DOHH2 (cell line): ENCODE results near the gene VCX3B.
"Not testable (repeated sequence)": the region's sequence is repeated elsewhere in the genome, so short reads cannot be mapped to it uniquely, and the experiment has no call there.

Experiments used
- H3F3A ChIP-seq: fragments of 200-600 bp; sonication (generic), shearing (Covaris generic); 2 replicates; pipeline ENCODE4 v1.6.0; 2016; ENCODE audit warnings: antibody characterized with exemption, mild to moderate bottlenecking; ENCODE audit not compliant: control insufficient read depth, insufficient read depth
- H3K27ac ChIP-seq: fragments of 200-600 bp; sonication (generic); 2 replicates; pipeline ENCODE4 v1.5.1; 2014; ENCODE audit warnings: low read depth, mild to moderate bottlenecking, low read length, moderate library complexity
- H3K27me3 ChIP-seq: fragments of 200-600 bp; sonication (generic); 2 replicates; pipeline ENCODE4 v1.6.1; 2014; ENCODE audit warnings: mild to moderate bottlenecking, low read length, mixed read lengths; ENCODE audit not compliant: control insufficient read depth
- H3K36me3 ChIP-seq: fragments of 200-600 bp; sonication (generic); 2 replicates; pipeline ENCODE4 v1.6.1; 2014; ENCODE audit warnings: mild to moderate bottlenecking, low read length, moderate library complexity, mixed read lengths; ENCODE audit not compliant: control insufficient read depth
- H3K4me1 ChIP-seq: fragments of 200-600 bp; sonication (generic); 2 replicates; pipeline ENCODE4 v1.6.1; 2014; ENCODE audit warnings: mild to moderate bottlenecking, low read length, mixed read lengths; ENCODE audit not compliant: control insufficient read depth
- H3K4me2 ChIP-seq: fragments of 200-600 bp; sonication (generic); 2 replicates; pipeline ENCODE4 v1.6.0; 2014; ENCODE audit warnings: mild to moderate bottlenecking, low read length, moderate library complexity
- H3K4me3 ChIP-seq: fragments of 200-600 bp; sonication (generic); 2 replicates; pipeline ENCODE4 v1.5.1; 2014; ENCODE audit warnings: mild to moderate bottlenecking, low read length, mixed read lengths
- H3K79me2 ChIP-seq: fragments of 200-600 bp; sonication (generic); 2 replicates; pipeline ENCODE4 v1.6.1; 2014; ENCODE audit warnings: mild to moderate bottlenecking, low read length, mixed read lengths; ENCODE audit not compliant: control insufficient read depth
- H3K9me2 ChIP-seq: fragments of 200-600 bp; sonication (generic); replicated peaks from 2 replicates; pipeline ENCODE4 v1.6.1; 2014; ENCODE audit warnings: mild to moderate bottlenecking, low read length, mixed read lengths; ENCODE audit not compliant: control insufficient read depth
- H3K9me3 ChIP-seq: fragments of 200-600 bp; sonication (generic); 2 replicates; pipeline ENCODE4 v1.6.1; 2014; ENCODE audit warnings: antibody characterized with exemption, low read length, mixed read lengths; ENCODE audit not compliant: control insufficient read depth, insufficient read depth
- H4K20me1 ChIP-seq: fragments of 200-600 bp; sonication (generic); 2 replicates; pipeline ENCODE4 v1.6.0; 2014; ENCODE audit warnings: low read depth, mild to moderate bottlenecking, antibody characterized with exemption, low read length, moderate library complexity; ENCODE audit not compliant: control insufficient read depth, insufficient read depth
- CTCF ChIP-seq: fragments of 200-600 bp; sonication (generic); IDR thresholded peaks from one replicate; pipeline ENCODE4 v1.5.1; 2014; ENCODE audit warnings: antibody characterized with exemption, mild to moderate bottlenecking, low read depth, low read length; ENCODE audit not compliant: poor library complexity, severe bottlenecking
- EZH2phosphoT487 ChIP-seq: fragments of 200-600 bp; sonication (generic); IDR thresholded peaks from 2 replicates; pipeline ENCODE4 v1.6.1; 2017; ENCODE audit warnings: borderline replicate concordance, mild to moderate bottlenecking, antibody characterized with exemption, low read length, moderate library complexity, mixed read lengths

Gene VCX3B

GRCh38 chrX:8484360-8484949, 19.8 kb downstream of the VCX3B start:
- no peaks in the 10 kb centered on the region for H4K20me1 ChIP-seq
- no peak overlapping the region for H3K4me3 ChIP-seq
- no peak overlapping the region for H3K4me2 ChIP-seq
- H3K27ac ChIP-seq, result no peak overlapping the region
- H3F3A ChIP-seq, result no peaks in the 10 kb centered on the region
- H3K4me1 ChIP-seq, result no peaks in the 10 kb centered on the region
- no peaks in the 10 kb centered on the region for H3K9me3 ChIP-seq
- H3K27me3 ChIP-seq, result no peaks in the 10 kb centered on the region
- H3K79me2 ChIP-seq, result no peaks in the 10 kb centered on the region
- no peak for TF ChIP-seq CTCF
- no peak for TF ChIP-seq EZH2phosphoT487
- H3K9me2 ChIP-seq, result no peaks in the 10 kb centered on the region
- H3K36me3 ChIP-seq, result no peaks in the 10 kb centered on the region

GRCh38 chrX:8495036-8495435, 30.4 kb downstream of the VCX3B start:
- H3F3A ChIP-seq, H3K36me3 ChIP-seq, H3K27ac ChIP-seq, H3K9me2 ChIP-seq, H3K79me2 ChIP-seq, H3K4me2 ChIP-seq, H3K4me3 ChIP-seq, H3K4me1 ChIP-seq, H3K9me3 ChIP-seq, H4K20me1 ChIP-seq, H3K27me3 ChIP-seq: not testable (repeated sequence)

- TF ChIP-seq EZH2phosphoT487, result no peak
- Histone ChIP-seq H3K4me3 (no peak overlapping the region), H3K4me2 (no peak overlapping the region), H3K27ac (no peak overlapping the region), H3K79me2 (no peaks in the 10 kb centered on the region), H3K27me3 (no peaks in the 10 kb centered on the region), H4K20me1 (no peaks in the 10 kb centered on the region), H3F3A (no peaks in the 10 kb centered on the region), H3K36me3 (no peaks in the 10 kb centered on the region), H3K9me2 (no peaks in the 10 kb centered on the region), H3K9me3 (no peaks in the 10 kb centered on the region), H3K4me1 (no peaks in the 10 kb centered on the region)
These were observed 35.6 kb downstream of the VCX3B start for GRCh38 chrX:8500203-8500602.

GRCh38 chrX:8502101-8502500, 37.5 kb downstream of the VCX3B start:
- not testable (repeated sequence) for H3K9me2 ChIP-seq, H3K27me3 ChIP-seq

GRCh38 chrX:8504451-8504850, 39.8 kb downstream of the VCX3B start:
- Histone ChIP-seq H3K9me2 (no peaks in the 10 kb centered on the region), H3K4me3 (no peak overlapping the region)
- no peak for TF ChIP-seq CTCF
- TF ChIP-seq EZH2phosphoT487, result no peak

More at GRCh38 chrX:8502101-8502500, 37.5 kb downstream of the VCX3B start:
- not testable (repeated sequence) for H3K9me3 ChIP-seq, H3K4me1 ChIP-seq, H4K20me1 ChIP-seq, H3K36me3 ChIP-seq, H3K4me3 ChIP-seq, H3K4me2 ChIP-seq, H3K27ac ChIP-seq, H3F3A ChIP-seq, H3K79me2 ChIP-seq

More at GRCh38 chrX:8504451-8504850, 39.8 kb downstream of the VCX3B start:
- Histone ChIP-seq H3K4me1 (no peaks in the 10 kb centered on the region), H4K20me1 (no peaks in the 10 kb centered on the region), H3K36me3 (no peaks in the 10 kb centered on the region), H3K4me2 (no peak overlapping the region), H3K79me2 (no peaks in the 10 kb centered on the region), H3F3A (no peaks in the 10 kb centered on the region), H3K27ac (no peak overlapping the region), H3K9me3 (no peaks in the 10 kb centered on the region), H3K27me3 (no peaks in the 10 kb centered on the region)
